ENCODE data around the gene CDYL.

Gene CDYL, protein sequence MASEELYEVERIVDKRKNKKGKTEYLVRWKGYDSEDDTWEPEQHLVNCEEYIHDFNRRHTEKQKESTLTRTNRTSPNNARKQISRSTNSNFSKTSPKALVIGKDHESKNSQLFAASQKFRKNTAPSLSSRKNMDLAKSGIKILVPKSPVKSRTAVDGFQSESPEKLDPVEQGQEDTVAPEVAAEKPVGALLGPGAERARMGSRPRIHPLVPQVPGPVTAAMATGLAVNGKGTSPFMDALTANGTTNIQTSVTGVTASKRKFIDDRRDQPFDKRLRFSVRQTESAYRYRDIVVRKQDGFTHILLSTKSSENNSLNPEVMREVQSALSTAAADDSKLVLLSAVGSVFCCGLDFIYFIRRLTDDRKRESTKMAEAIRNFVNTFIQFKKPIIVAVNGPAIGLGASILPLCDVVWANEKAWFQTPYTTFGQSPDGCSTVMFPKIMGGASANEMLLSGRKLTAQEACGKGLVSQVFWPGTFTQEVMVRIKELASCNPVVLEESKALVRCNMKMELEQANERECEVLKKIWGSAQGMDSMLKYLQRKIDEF

DNA sequence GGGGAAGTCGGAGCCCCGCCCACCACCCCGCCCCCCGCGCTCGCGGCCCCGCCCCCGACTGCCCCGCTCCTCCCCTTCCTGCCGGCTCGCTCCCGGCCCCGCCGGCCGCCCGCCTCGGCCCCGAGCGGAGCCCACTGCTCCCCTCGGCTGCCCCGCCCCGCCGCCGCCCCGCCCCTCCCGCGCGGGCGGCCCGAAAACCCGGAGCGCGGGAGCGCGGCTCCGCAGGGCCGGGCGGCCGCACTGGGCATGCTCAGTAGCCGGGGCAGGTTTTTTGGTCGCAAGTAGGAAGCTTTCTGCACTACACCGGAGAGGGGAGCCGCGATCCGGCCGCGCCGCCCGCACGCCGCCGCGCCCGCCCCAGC lies at the start of gene CDYL:
Gene CDYL (plus strand): TSS at position 274 of the 362 bp plus-strand sequence. CDS start 380 bp downstream, outside the sequence.
- DNase-seq (ENCODE audit: low read depth), result peak; percentile 86

DNA sequence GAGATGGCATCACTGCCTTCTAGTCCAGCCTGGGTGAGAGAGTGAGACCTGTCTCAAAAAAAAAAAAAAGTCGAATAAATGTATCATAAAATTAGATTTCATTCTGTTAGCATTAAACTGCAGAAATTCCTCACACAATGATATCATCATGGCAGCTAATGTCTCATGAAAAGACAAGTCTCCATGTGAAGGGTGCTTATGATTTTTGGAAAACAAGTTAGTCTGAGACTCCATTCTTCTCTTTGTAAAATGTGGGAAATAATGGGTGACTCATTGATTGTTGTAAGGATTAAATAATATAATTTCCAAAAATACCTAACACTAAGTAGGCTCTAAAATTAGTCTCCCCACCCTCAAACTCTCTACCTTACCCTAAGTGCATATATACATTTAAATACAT lies 49.6 kb upstream of the CDYL start:
- no peak for DNase-seq (ENCODE audit: low read depth)

DNA sequence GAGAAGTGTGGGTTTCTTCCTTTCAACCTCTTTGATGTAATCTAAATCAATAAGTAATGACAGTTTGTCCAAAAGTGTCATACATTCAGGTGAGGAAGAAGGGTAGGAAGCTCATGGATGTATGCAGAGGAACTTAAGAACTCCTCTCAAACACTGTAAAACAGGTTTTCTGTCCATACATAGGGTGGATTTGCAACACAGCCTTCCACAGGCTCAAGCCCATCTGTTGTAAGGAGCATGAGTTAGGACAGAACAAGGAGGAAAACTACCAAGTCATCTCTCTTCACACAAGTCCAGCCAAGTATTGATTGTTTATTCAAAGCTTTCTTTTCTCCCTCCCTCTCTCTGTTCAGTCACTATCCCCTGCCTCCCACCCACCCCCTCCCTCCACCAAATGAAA lies 49.0 kb upstream of the CDYL start:
- DNase-seq (ENCODE audit: low read depth), result no peak

DNA sequence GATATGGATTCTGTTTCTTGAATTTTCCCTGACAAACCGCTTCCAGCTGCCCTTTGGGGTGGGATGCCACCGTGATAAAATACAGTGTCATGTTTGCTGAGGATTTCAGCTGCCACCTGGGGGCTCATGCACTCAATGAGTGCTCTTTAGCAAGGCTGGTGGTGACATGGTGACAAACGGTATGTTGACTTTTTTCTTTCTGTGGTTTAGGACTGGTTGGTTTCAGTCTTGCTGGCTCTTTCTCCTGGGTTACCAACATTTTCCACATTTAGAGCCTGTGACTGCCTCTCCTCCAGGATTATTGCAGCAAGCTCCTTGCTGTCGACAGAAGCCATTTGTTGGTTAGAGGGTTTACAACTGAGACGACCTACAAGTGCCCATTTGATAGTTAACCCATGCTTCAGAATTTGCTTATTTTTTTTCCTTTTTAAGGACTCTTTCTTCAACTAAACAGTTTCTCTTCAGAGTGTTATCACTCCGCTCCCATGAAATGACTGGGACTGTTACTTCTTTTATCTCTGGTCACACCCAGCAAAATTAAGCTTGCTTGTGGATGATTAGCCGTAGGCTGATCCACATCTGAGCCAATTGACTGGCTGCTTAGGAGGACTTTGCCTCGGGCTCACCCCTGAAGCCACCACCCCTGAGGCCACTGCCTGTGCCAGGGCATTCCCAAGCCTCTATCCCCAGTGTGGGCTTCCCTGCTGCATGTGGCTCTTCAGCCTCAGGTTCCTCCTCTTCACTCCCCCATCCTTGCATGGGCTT lies 48.4 kb upstream of the CDYL start:
- no peak for DNase-seq (ENCODE audit: low read depth)

DNA sequence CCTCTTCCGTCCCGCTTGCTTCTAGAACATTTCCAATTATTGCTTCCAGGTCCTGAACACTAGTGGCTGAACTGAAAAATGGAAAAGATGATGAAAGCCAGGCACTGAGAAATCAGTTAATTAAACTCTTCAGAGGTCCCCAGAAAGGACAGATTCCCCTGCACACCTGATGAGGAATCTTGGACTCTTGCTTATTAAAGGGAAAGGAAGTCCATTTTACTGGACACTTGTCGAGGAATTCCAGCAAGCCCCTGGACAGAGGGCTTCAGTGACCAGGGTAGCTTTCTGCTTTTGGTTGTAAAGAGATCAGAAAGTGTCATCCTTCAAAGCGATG lies 47.8 kb upstream of the CDYL start:
- DNase-seq (ENCODE audit: low read depth), result no peak

DNA sequence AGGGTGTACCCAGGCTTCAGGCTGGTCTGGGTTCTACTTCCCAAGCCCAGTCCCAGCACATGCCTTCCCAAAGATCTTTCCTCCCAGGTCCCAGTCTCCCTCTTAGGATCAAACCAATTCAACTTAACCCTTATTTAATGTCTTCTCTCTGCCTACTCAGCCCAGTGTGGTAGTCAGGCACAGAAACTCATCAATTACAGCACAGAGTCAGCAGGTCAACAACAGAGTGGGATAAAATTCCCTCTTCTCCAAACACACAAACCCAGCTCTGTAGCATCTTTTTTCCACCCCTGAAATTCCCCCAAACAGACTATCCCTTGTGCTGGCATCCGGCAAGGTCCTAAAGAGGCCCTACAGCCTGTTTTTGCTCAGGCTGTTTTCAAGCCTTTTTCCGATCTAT lies 47.3 kb upstream of the CDYL start:
- DNase-seq (ENCODE audit: low read depth), result no peak

DNA sequence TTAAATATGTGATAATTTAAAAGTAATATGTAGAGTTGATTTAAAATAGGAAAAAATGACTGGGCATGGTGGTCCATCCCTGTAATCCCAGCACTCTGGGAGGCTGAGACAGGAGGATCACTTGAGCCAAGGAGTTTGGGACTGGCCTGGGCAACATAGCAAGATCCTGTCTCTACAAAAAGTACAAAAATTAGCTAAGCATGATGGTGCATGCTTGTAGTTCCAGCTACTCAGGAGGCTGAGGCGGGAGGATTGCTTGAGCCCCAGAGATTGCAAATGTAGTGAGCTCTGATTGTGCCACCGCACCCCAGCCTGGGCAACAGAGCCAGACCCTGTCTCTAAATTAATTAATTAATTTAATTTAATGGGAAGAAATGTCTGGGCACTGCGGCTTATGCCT lies 44.2 kb upstream of the CDYL start:
- DNase-seq (ENCODE audit: low read depth), result no peak

DNA sequence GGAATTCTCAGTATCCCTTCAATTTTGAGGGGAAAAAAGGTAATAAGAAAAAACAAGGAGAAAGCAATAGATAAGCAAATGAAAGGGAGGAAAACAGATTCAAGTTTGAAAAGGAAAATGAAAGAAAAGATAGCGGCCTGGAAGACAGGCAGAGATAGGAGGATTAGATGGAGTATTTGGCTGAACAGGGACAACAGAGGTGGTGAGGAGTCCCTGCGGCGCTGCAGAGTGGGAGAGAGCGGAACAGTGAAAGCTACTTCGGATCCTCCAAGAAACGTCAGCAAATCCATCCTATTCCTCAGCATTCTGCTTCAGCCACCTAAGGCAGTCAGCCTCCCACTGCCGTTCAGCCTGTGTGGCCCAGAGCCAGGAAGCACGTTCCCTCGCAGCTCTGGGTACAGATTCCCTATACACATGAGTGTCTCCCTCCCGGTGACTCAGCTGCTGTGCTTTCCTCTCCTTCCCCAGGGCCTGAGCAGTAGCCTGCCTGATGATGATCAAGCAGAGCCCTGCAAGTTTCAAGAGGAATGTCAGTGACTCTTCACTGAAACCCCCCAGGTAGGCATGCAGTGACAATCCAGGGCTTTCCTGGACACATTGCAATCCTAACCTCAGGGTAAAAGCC lies 43.4 kb upstream of the CDYL start:
- DNase-seq (ENCODE audit: low read depth), result peak; percentile 93

DNA sequence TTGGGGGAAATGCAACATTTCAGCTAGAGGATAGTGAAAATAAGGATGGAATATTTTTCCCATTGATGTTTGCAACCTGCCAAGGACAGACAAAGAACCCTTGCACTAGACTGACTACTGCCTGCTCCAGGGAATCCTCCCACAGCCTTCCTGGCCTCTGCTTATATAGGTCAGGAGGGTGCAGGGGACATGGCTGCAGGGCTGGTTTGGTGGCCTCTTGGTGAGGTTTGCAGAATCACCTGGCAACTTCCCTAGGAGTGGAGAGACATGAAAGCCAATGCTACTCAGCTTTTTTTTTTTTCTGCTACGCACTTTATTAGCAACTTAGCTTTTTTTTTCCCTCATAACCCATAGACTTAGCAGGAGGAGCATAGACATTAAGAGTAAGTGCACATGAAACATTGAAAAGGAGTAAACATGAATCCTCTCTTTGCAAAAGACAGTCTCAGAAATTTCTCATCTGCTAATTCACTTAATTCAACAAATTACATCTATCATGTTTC lies 39.8 kb upstream of the CDYL start:
- DNase-seq (ENCODE audit: low read depth), result no peak

DNA sequence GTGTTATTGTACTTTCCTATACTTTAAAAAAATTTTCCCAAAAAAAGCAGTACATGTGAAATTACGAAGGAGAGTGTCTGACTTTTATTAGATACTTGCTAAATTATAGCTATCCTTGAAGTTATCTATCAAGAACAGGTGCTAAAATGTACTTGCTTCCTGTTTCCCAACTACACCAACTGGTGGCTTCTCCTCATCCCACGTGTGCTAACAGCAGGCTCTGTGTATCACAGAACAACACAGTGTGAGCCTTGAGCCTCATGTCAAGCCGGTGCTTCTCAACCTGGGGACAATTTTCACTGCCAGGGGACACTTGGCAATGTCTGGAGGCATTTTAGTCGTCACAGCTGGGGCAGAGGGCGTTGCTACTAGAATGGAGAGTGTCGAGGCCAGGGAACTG lies 36.2 kb upstream of the CDYL start:
- no peak for DNase-seq (ENCODE audit: low read depth)

DNA sequence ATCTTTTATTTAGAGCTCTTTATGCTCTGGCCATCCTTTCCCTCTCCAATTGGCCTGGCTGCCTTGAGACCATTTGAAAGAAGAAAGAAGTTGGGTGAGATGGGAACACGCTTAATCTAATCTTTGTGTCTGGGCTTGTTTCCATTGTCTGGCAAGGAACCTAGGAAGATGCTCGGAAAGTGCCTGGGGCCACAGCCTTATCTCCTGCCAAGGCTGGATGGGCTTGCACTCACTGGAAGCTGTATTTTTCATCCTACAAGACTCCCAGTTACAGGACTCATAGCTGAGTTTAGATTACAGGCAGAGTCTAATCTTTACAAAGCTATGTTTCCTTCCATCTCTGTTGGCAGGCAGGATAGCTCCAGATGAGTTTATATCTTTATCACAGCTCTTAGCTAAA lies 33.1 kb upstream of the CDYL start:
- no peak for DNase-seq (ENCODE audit: low read depth)

DNA sequence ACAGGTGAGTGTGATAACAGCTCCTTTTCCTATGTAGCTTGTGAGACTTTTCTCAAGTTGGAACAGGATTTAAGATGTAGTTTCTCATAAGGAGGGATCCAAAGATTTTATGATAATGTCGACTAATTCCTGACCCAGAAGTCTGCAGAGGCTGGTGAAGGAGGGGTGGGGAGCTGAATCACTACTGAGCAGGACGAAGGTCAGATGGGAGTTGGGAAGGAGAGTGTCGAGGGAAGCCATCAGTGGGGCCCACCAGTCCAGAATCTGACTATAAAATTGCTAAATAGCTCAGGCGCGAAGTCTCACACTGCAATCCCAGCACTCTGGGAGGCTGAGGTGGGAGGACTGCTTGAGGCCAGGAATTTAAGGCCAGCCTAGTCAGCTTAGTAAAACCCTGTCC lies 32.3 kb upstream of the CDYL start:
- DNase-seq (ENCODE audit: low read depth), result no peak

DNA sequence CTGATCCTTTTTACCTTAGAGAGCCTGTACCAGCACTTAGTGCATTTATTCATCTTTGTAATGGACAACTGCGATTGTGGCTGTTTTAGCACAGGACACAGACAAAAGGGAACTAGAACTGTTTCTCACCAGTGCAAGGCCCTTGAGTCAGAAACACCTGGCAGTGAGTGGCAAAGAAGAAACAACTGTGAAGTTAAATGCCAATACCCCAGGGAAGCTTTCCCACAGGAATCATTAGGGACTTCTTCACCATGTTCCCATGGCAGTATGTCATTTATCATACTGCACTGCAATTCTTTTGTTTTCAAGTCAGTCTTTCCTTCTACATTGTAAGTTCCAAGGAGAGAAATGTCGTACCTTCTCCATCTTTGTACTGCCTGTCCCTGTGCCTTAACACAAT lies 28.6 kb upstream of the CDYL start:
- no peak for DNase-seq (ENCODE audit: low read depth)

DNA sequence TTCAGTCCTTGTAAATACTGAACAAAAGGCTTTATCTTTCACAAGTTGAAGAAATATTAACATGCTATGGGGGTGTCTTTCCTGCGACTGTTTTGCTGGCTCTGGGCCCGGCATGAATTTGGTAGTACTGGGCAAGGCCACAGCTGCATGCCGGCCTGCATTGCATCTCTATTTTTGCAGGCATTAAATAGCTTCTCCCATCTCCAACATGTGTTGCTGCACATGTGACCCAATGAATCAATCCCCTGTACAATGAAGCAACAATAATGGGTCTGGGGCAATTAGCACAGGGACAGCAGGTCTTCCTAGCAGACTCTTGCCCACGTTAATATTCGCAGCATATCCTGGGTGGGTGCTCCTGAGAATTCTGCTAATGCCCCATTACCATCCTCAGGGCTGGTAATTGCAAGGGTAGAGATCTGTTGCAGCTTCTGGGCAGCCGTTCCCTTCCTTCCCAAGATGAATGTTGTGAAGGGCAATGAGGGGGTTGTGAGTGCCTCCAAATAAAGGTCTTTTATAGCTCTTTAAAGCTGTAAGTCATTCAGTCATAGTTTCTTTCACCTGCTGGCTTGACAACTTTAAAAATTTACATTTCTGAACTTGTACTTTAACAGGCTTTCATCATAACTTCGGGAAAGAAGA lies 24.3 kb upstream of the CDYL start:
- no peak for DNase-seq (ENCODE audit: low read depth)

DNA sequence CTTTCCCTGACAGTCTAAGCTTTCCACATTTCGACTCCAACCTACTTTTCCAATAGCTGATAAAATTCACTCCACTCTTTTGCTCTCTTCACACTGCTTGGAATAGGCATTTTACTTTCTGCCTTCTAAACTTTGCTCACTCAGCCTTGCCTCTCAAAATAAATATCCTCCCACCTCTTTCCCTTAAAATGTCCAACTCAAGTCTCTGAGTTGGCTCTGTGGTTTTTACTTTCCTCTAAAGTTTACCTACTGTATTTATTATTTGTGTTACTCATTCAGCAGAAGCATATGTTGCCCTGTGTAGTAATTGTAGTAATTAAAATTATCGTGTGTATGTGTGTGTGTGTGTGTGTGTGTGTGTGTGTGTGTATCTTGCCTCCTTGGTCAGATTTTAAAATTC lies 20.0 kb upstream of the CDYL start:
- DNase-seq (ENCODE audit: low read depth), result no peak

DNA sequence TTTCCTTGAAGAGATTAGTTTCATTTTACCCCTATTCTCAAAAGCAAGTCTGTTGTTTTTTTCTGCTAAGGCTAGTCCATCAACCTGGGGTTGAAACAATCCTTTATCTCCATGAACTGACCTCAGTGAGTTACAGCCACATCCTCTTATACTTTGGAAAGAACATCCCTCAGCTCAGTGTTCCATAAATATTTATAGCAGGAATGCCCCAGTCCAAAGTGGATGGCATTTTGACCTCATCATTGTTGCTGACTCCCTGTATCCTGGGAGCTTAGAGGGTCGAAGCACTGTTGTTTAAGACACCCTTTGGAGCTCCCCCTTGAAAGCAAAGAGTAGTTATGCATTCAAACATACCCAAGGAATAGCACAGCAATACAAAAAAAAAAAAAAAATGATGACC lies 16.2 kb upstream of the CDYL start:
- DNase-seq (ENCODE audit: low read depth), result no peak

DNA sequence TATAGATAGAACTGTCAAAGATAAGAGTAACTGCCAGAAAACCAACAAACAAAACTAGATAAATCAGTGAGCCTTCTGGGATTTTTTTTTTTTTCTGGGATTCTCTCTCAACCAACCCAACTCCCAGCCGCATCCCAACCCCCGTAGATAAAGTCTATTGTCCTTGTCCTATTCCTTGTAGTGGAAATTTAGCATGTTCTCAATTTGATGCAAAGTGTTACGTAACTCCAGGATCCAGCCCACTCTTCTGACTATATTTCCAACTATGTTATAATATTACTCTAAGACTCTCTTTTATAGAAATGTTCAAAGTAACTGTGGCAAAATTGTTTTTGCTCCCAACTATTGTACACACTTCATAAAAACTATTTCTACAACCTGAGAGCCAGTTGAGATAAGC lies 15.4 kb upstream of the CDYL start:
- no peak for DNase-seq (ENCODE audit: low read depth)

DNA sequence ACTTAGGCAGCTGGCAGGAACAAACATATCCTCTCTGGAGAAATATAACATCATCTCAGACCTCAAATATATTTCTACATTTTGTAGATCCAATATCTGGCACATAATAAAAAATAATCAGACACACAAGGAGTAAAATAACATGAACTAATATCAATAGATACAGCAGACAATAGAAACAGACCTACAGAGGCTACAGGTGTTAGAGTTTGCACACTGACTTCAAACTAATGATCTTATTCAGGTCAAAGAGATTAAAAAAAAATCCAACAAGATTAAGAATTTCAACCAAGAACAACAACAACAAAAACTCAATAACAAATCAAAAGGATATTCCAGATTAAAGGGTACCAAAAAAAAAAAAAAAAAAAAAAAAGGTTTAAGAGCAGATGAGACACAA lies 13.9 kb upstream of the CDYL start:
- no peak for DNase-seq (ENCODE audit: low read depth)

DNA sequence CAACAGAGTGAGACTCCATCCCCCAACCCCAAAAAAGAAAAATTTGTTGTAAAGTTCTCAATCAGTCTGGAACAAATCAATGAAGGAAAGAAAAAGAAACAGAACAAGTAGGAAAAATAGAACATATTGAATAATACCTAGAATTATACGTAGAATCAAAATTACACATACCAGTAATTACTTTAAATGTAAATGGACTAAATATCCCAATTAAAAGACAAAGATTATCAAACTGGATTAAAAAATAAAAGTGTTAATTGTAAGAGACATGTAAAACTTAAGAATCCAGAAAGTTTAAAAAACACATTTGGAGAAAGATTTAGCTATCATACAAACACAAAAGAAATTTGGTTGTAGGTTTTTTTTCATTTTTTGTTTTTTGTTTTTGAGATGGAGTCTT lies 12.3 kb upstream of the CDYL start:
- DNase-seq (ENCODE audit: low read depth), result no peak

DNA sequence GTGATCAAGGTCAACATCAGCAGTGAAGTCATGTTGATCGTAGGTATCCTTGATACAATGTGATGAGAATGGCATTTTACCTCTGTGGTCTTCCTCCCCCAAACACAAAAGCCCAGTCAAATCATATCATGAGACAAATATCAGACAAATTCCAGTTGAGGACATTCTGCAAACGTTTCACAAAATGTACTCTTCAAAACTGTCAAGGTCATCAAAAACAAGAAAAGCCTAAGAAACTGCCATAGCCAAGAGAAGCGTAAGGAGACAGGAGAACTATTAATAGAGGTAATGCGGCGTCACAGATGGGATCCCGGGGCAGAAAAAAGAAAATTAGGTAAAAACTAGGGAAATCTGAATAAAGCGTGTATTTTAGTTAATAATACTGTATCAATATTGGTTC lies 7.4 kb upstream of the CDYL start:
- DNase-seq (ENCODE audit: low read depth), result no peak

DNA sequence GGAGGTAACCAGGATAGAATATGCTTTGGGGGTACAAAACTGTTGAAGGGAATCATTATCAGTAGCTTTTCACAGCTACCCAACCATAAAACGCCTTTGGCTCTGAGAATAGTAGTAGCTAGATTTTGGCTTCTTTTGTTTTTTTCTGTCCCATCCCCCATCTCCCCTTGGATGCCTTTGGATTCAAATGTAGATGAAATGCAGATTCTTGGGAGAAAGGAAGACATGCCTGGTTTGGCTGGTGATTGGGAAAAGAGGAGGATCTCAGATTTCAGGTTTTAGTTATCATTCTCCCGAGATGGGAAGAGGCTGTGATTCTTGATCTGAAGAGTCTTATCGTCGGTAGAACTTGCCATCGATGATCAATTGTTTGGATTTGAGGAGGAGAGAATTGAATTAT lies 3.5 kb upstream of the CDYL start:
- DNase-seq (ENCODE audit: low read depth), result no peak

DNA sequence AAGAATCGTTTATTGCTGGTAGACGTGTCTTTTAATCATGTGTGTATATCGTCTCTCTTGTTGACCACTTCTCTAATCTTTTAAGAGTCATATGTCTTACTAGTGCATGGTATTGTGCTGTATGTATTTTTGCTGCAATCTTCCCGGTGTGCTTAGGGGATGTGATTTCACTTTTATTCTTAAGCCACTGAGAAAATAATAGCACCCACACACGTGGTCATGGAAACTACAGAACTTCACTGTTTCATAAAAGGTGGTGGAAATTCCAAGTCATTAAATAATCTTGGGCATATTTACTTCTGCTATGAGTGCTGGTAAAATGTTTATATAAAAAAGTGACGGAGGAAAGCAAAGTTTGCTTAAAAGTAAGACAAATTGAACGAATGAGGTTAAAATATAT lies 3.0 kb upstream of the CDYL start:
- no peak for DNase-seq (ENCODE audit: low read depth)
